Neuronal stem cell (in vitro differentiated cells): ENCODE data around the gene DIAPH2.

Source experiments
- DNase-seq: peaks from one replicate; pipeline ENCODE4 v3.0.0-alpha.2; 2013; ENCODE audit warnings: low spot score
- H2AFZ ChIP-seq: one replicate; pipeline ENCODE4 v1.6.1; 2013; ENCODE audit warnings: mild to moderate bottlenecking, low read length, inconsistent platforms
- H2AK5ac ChIP-seq: 2 replicates; pipeline ENCODE4 v1.6.1; 2013; ENCODE audit warnings: low read depth, mild to moderate bottlenecking, inconsistent platforms, low read length, moderate library complexity, mixed read lengths
- H2BK120ac ChIP-seq: 2 replicates; pipeline ENCODE4 v1.6.1; 2013; ENCODE audit warnings: low read depth, mild to moderate bottlenecking, inconsistent platforms, low read length, moderate library complexity, mixed read lengths
- H2BK12ac ChIP-seq: one replicate; pipeline ENCODE4 v1.6.1; 2013; ENCODE audit warnings: low read length, inconsistent platforms
- H2BK15ac ChIP-seq: 2 replicates; pipeline ENCODE4 v1.6.1; 2013; ENCODE audit warnings: mild to moderate bottlenecking, low read length, inconsistent platforms, mixed read lengths
- H2BK5ac ChIP-seq: one replicate; pipeline ENCODE4 v1.6.1; 2013; ENCODE audit warnings: inconsistent platforms, mild to moderate bottlenecking, low read length, moderate library complexity
- H3K14ac ChIP-seq: one replicate; pipeline ENCODE4 v1.6.1; 2013; ENCODE audit warnings: low read length, inconsistent platforms
- H3K18ac ChIP-seq: 2 replicates; pipeline ENCODE4 v1.6.1; 2013; ENCODE audit warnings: low read length, inconsistent platforms
- H3K23ac ChIP-seq: 2 replicates; pipeline ENCODE4 v1.6.1; 2013; ENCODE audit warnings: low read depth, mild to moderate bottlenecking, mixed read lengths, low read length, inconsistent platforms; ENCODE audit not compliant: poor library complexity
- H3K27ac ChIP-seq: replicated peaks from 3 replicates; pipeline ENCODE4 v1.5.1; 2013; ENCODE audit warnings: low read length, inconsistent platforms
- H3K27me3 ChIP-seq, 3 experiments: 2 replicates each; pipeline ENCODE4 v1.6.1; 2013; ENCODE audit warnings: low read length in 3 of 3, mild to moderate bottlenecking in 2 of 3, inconsistent platforms in 1 of 3, low read depth in 1 of 3, mixed read lengths in 1 of 3, moderate library complexity in 1 of 3; ENCODE audit not compliant: control insufficient read depth in 3 of 3, insufficient read depth in 3 of 3
- H3K36me3 ChIP-seq, 2 donors: replicated peaks in 1 of 2; 2 replicates each; pipeline ENCODE4 v1.6.1; 2013; ENCODE audit warnings: low read length in 2 of 2; ENCODE audit not compliant: control insufficient read depth in 2 of 2, insufficient read depth in 2 of 2
- H3K4ac ChIP-seq: 2 replicates; pipeline ENCODE4 v1.6.1; 2013; ENCODE audit warnings: inconsistent platforms, mild to moderate bottlenecking, low read length, moderate library complexity
- H3K4me1 ChIP-seq, 2 donors: 1 replicate in 1 of 2; 2 replicates in 1 of 2; pipeline ENCODE4 v1.6.1; 2013; ENCODE audit warnings: low read length in 2 of 2, low read depth in 1 of 2; ENCODE audit not compliant: control insufficient read depth in 2 of 2, insufficient read depth in 1 of 2
- H3K4me2 ChIP-seq: one replicate; pipeline ENCODE4 v1.6.1; 2013; ENCODE audit warnings: mild to moderate bottlenecking, low read length, inconsistent platforms; ENCODE audit not compliant: insufficient read depth, poor library complexity, severe bottlenecking
- H3K4me3 ChIP-seq, 2 donors: 2 replicates each; pipeline ENCODE4 v1.5.1; 2013; ENCODE audit warnings: low read length in 2 of 2, mild to moderate bottlenecking in 2 of 2, inconsistent platforms in 1 of 2, moderate library complexity in 1 of 2
- H3K79me1 ChIP-seq: one replicate; pipeline ENCODE4 v1.6.1; 2013; ENCODE audit warnings: low read depth, mild to moderate bottlenecking, inconsistent platforms, low read length, moderate library complexity
- H3K9ac ChIP-seq: one replicate; pipeline ENCODE4 v1.6.1; 2013; ENCODE audit warnings: mild to moderate bottlenecking, low read depth, low read length, inconsistent platforms; ENCODE audit not compliant: poor library complexity
- H3K9me3 ChIP-seq, 2 donors: replicated peaks in 1 of 2; 2 replicates each; pipeline versions ENCODE3 to v1.6.1; 2013; ENCODE audit warnings: low read length in 2 of 2, mild to moderate bottlenecking in 2 of 2, inconsistent platforms in 1 of 2, low read depth in 1 of 2, mixed read lengths in 1 of 2, moderate library complexity in 1 of 2; ENCODE audit not compliant: control insufficient read depth in 2 of 2, insufficient read depth in 1 of 2
- H4K8ac ChIP-seq: one replicate; pipeline ENCODE4 v1.6.1; 2013; ENCODE audit warnings: low read depth, mild to moderate bottlenecking, inconsistent platforms, low read length, moderate library complexity
- H4K91ac ChIP-seq: one replicate; pipeline ENCODE4 v1.6.1; 2013; ENCODE audit warnings: low read length, low read depth, mild to moderate bottlenecking, inconsistent platforms; ENCODE audit not compliant: poor library complexity
- WGBS, 2 donors: extraction: QIAGEN DNeasy Blood & Tissue Kit; methylation state at CpG; one replicate each; pipeline ENCODE4 v1.1.7; 2013; ENCODE audit warnings: missing lambda C conversion rate in 2 of 2, mixed read lengths in 1 of 2; ENCODE audit not compliant: insufficient read length in 2 of 2, insufficient replicate concordance in 1 of 2; ENCODE audit errors: extremely low coverage in 2 of 2; 5-methylcytosine and 5-hydroxymethylcytosine counted together

The DIAPH2 gene

GRCh38 chrX:97363843-97364242 lies 679.2 kb downstream of the DIAPH2 start:
- Histone ChIP-seq H3K4me2 (no peak overlapping the region), H3K36me3 (no peaks in the 10 kb centered on the region), H2BK15ac (no peak overlapping the region), H3K27ac (no peak overlapping the region), H2AFZ (no peak overlapping the region), H3K79me1 (no peaks in the 10 kb centered on the region), H4K91ac (no peak overlapping the region), H2BK12ac (no peak overlapping the region), H2AK5ac (no peak overlapping the region), H2BK5ac (no peak overlapping the region), H3K27me3 (no peaks in the 10 kb centered on the region), H3K14ac (no peak overlapping the region), H4K8ac (no peak overlapping the region), H3K4me3 (no peak overlapping the region), H3K18ac (no peak overlapping the region), H3K9ac (no peak overlapping the region), H3K4ac (no peak overlapping the region), H3K9me3 (no peaks in the 10 kb centered on the region), H2BK120ac (no peak overlapping the region), H3K4me1 (no peaks in the 10 kb centered on the region), H3K23ac (no peak overlapping the region)
- DNase-seq = no peak

DNA sequence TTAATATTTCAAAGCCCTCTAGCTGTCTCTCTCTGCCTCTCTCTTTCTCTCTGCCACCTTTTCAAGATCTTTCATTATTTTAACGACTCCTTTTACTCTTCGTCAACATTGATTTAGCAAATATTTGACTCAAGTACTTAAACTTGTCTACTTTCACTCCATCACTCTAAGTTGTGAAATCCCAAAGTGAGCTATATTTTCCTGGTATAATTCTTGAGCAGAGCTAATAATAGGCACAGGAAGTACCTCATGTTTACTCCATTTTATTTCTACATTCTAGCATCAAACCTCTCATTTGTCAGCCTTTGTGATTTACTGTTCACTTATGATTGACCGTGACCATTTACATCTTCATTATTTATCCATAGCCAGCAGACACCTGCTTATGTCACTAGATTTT lies 681.6 kb downstream of the DIAPH2 start:
- Histone ChIP-seq H2BK15ac (no peak overlapping the region), H3K9me3 (no peaks in the 10 kb centered on the region), H3K23ac (no peak overlapping the region), H2AK5ac (no peak overlapping the region), H3K4me2 (no peak overlapping the region), H3K9ac (no peak overlapping the region), H3K27ac (no peak overlapping the region), H3K14ac (no peak overlapping the region), H2BK5ac (no peak overlapping the region), H3K36me3 (no peaks in the 10 kb centered on the region), H3K18ac (no peak overlapping the region), H2BK12ac (no peak overlapping the region), H2AFZ (no peak overlapping the region), H3K4me1 (no peaks in the 10 kb centered on the region), H4K8ac (no peak overlapping the region), H3K4ac (no peak overlapping the region), H3K79me1 (no peaks in the 10 kb centered on the region), H3K27me3 (no peaks in the 10 kb centered on the region), H3K4me3 (no peak overlapping the region), H4K91ac (no peak overlapping the region), H2BK120ac (no peak overlapping the region)
- no peak for DNase-seq
- WGBS, 2 donors = 100% methylated on average over 1 of the region's 3 CpGs; no CpG with 5 or more reads in 1 of the 2 donors

GRCh38 chrX:97367125-97367524 lies 682.5 kb downstream of the DIAPH2 start:
- no peak overlapping the region for H2BK120ac ChIP-seq
- H3K9me3 ChIP-seq = no peaks in the 10 kb centered on the region
- no peaks in the 10 kb centered on the region for H3K27me3 ChIP-seq
- no peak overlapping the region for H3K4me2 ChIP-seq
- no peaks in the 10 kb centered on the region for H3K79me1 ChIP-seq
- H4K91ac ChIP-seq = no peak overlapping the region
- no peak overlapping the region for H2BK5ac ChIP-seq
- no peak overlapping the region for H3K4me3 ChIP-seq
- H2AK5ac ChIP-seq = no peak overlapping the region
- H3K4me1 ChIP-seq = no peaks in the 10 kb centered on the region
- no peak overlapping the region for H3K23ac ChIP-seq
- H2AFZ ChIP-seq = no peak overlapping the region
- no peak overlapping the region for H3K4ac ChIP-seq
- H4K8ac ChIP-seq = no peak overlapping the region
- no peak overlapping the region for H2BK12ac ChIP-seq
- no peak overlapping the region for H2BK15ac ChIP-seq
- H3K27ac ChIP-seq = no peak overlapping the region
- H3K18ac ChIP-seq = no peak overlapping the region
- H3K36me3 ChIP-seq = no peaks in the 10 kb centered on the region
- no CpG with 5 or more reads among the region's 2 CpGs for WGBS, 2 donors
- DNase-seq = no peak
- no peak overlapping the region for H3K9ac ChIP-seq
- H3K14ac ChIP-seq = no peak overlapping the region

DNA sequence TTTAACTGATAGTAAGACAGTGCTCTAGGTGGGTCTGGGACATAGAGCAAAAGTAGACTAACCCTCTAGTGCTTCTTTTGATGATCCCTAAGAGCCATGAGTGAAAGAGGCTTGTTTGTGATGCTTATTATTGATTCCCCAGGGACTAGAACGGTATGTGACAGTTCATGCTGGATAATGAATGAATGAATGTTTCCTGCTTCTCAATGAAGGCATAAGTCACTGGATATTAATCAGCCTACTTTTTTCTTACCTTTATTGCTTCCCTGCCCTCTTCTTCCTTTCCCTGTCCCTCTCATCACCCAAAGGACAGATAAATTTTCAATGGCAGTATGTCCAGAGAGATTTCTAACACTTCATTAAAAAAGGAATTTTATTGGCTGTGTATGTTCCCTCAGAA lies 685.3 kb downstream of the DIAPH2 start:
- H2BK5ac ChIP-seq = no peak overlapping the region
- H3K27ac ChIP-seq = no peak overlapping the region
- no peaks in the 10 kb centered on the region for H3K79me1 ChIP-seq
- H3K4me1 ChIP-seq = no peaks in the 10 kb centered on the region
- no peak overlapping the region for H2BK120ac ChIP-seq
- H3K4me3 ChIP-seq = no peak overlapping the region
- no peak overlapping the region for H4K8ac ChIP-seq
- H2BK15ac ChIP-seq = no peak overlapping the region
- no peak overlapping the region for H3K9ac ChIP-seq
- no peak overlapping the region for H2AK5ac ChIP-seq
- H3K27me3 ChIP-seq = no peaks in the 10 kb centered on the region
- no peak overlapping the region for H3K4me2 ChIP-seq
- H3K9me3 ChIP-seq = no peaks in the 10 kb centered on the region
- H3K23ac ChIP-seq = no peak overlapping the region
- no peak overlapping the region for H3K18ac ChIP-seq
- no CpG with 5 or more reads among the region's 1 CpG for WGBS, 2 donors
- H2AFZ ChIP-seq = no peak overlapping the region
- H3K4ac ChIP-seq = no peak overlapping the region
- H3K36me3 ChIP-seq = no peaks in the 10 kb centered on the region
- no peak overlapping the region for H3K14ac ChIP-seq
- no peak overlapping the region for H4K91ac ChIP-seq
- DNase-seq = no peak
- no peak overlapping the region for H2BK12ac ChIP-seq
